Epithelial cell of prostate (primary cell): ENCODE results near the gene ALG2.

Source experiments
- DNase-seq: peaks from one replicate; pipeline ENCODE4 v3.0.0-alpha.2; 2011; ENCODE audit warnings: low read depth, low spot score
- H3K27ac ChIP-seq: fragments of 450-650 bp; 2 replicates; pipeline ENCODE4 v1.5.1; 2017; ENCODE audit warnings: mild to moderate bottlenecking

The ALG2 gene

DNA sequence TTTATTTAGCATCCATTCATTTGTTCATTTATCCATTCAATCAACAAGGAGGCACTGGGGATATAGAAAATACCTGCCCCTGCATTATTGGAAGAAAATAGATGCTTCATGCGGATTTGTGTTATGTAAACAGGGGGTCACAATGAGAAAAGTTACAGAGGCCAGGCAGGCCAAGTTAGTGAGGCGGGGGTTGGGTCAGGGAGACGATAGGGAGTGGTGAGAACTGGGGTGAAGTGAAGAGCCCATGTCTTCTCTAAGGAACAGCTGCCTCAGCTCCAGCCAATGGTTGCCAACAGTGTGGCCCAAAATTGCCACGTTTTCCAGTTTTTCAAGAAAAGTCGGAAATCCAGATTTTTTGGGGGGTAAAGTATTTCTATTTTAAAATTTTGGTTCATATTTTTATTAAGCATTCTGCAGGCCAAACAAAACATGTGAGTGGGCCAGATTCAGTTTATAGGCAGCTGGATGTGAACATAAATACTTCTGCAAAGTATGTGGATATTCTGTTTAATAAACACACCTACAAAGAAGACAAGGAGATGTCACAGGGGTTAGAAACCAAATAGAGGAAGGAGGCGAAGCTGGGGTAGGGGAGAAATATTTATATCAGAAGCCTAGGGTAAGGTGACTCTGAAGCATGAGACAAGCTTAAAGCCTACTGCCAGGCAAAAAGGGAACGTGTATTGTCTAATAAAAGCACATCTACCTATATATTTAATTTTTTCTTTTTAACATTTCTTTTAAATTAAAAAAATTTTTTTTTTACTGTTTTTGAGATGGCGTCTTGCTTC lies 44.0 kb downstream of the ALG2 start:
- no peak overlapping the region for H3K27ac ChIP-seq
- DNase-seq = no peak

- no peak overlapping the region for H3K27ac ChIP-seq
Observed at GRCh38 chr9:99176527-99177013, 45.2 kb downstream of the ALG2 start.

GRCh38 chr9:99173570-99174504 lies 47.9 kb downstream of the ALG2 start:
- no peak for DNase-seq

More at GRCh38 chr9:99176527-99177013, 45.2 kb downstream of the ALG2 start:
- no peak for DNase-seq

DNA sequence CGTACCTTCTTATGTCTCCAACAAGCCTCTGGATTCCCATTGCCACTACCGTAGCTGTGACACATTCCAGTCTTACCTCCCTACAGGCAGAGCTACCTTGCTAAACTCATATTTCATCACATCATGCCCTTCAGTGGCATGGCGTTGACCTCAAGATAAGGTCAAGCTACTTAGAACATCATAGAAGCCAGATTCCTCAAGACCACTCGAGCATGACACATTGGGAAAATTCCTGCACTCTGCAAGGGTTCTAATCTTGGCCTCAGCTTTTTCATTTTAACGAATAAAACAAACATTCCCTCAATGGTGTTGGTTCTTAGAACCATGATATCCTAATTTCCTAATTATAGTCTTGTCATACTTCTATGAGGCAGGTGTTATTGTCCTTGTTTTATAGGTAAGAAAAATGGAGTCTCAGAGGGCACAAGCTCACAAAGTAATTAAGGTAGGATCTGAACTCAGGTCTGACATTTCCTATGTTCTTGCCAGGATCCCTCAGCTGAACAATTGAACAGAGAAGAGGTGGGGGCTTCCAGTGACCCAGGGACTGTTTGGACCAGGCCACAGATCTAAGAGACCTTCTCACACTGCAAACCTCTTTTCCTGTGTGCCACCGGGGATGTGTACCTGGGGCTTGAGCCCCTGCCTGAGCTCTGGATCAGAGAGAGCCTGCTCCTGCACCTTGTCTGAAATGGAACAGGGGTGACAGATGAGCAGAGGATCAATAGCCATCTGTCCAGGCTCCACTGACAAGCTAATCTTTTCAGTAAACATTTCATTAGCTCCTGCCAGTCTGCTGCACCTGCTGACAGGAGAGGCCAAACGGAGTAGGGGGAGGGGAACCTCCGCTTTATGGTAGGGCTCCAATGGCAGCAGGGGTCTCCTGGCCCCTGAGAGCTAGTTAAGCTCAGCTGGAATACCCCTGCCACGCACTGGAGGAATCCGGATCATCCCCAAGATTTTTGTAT lies 49.3 kb downstream of the ALG2 start:
- no peak overlapping the region for H3K27ac ChIP-seq
- no peak for DNase-seq

More at GRCh38 chr9:99173570-99174504, 47.9 kb downstream of the ALG2 start:
- no peak overlapping the region for H3K27ac ChIP-seq

DNA sequence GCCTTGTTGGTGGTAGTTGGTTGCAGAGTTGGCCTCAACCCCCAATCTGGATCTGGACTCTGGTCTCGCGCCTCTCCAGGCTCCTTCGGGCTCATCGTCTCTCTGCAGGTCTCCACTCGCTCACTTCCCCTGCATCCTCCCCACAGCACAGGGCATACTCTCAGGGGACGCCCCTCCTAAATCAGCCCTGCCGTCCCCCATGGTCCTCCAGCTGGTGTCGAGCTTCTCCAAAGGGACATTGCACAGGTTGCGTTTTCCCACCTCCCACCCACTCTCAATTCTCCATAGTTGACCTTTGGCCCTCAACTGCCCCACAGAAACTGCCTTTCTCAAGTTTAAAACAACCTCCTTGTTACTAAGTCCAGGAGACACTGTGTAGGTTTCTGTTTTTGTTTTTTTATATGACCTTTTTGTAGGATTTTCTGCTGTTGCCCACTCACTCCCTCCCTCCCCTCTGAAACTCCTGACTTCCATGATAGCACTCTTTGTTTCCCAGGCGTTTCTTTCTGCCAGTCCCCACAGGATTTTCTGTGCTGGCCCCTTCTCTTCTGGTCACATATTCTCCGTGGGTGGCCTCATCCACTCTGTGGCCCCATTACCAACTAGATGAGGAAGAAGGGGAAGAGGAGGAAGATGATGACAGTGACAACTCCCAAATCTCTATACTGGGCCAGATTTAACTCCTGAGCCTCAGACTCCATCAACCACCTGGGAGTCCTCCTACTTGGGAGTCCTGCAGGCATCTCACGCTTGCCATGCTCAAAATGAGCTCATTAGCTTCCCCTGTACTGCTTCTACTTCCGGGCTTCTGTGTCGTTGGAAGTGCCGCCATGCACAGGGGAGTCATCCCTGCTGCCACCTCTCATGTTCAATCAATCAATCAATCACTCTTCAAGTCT lies 50.3 kb downstream of the ALG2 start:
- no peak for DNase-seq
- H3K27ac ChIP-seq = no peak overlapping the region

- DNase-seq = no peak
- no peak overlapping the region for H3K27ac ChIP-seq
Observed at GRCh38 chr9:99169982-99170761, 51.6 kb downstream of the ALG2 start.

DNA sequence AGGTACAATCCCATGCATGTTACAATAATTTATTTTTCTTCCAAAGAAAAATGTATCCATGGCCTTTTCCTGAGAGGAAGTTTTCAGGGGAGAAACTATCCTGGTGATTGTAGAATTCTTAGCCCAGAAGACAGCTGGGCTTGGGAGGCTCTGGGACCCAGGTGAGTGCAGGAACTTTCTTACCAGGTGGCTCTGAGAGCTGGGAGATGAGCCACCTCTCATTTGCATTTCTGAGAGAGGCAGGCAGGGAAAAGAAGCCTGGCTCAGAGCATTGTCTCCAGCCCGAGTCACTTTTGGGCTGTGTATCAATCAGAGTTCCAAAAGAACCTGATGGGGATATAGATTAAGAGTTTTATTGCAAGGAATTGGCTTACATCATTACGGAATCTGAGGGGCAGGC lies 52.7 kb downstream of the ALG2 start:
- H3K27ac ChIP-seq = no peak overlapping the region
- no peak for DNase-seq

- no peak overlapping the region for H3K27ac ChIP-seq
- no peak for DNase-seq
Observed at GRCh38 chr9:99167694-99168093, 54.0 kb downstream of the ALG2 start.

- no peak overlapping the region for H3K27ac ChIP-seq
- no peak for DNase-seq
Observed at GRCh38 chr9:99167119-99167518, 54.6 kb downstream of the ALG2 start.
